ENCODE data around the gene MBD6. TPM values are rescaled to one million over a fixed set of nuclear protein-coding genes. Genes with fewer than 3 reads are reported as not detected.

Gene MBD6
- polyA plus RNA-seq, 1 experiment, result 8.3 TPM

GRCh38 chr12:57525615-57526383, 3.2 kb downstream of the MBD6 start:
- CTCF ChIA-PET, result no interaction called here
- DNase-seq (ENCODE audit: low read depth), result no peak
- Histone ChIP-seq H3K36me3 (ENCODE audit: control insufficient read depth, insufficient read depth, low read length) (peaks cover 36% of the 10 kb centered on the region), H3K27me3 (ENCODE audit: control insufficient read depth, insufficient read depth, low read length) (no peaks in the 10 kb centered on the region), H3K4me3 (ENCODE audit: low read depth, low read length) (no peak overlapping the region)
- POLR2A ChIA-PET, result no interaction called here
- no peak for TF ChIP-seq CTCF (IDR thresholded peaks at IDR 0.05; ENCODE audit: insufficient read depth, low read depth, low read length)

DNA sequence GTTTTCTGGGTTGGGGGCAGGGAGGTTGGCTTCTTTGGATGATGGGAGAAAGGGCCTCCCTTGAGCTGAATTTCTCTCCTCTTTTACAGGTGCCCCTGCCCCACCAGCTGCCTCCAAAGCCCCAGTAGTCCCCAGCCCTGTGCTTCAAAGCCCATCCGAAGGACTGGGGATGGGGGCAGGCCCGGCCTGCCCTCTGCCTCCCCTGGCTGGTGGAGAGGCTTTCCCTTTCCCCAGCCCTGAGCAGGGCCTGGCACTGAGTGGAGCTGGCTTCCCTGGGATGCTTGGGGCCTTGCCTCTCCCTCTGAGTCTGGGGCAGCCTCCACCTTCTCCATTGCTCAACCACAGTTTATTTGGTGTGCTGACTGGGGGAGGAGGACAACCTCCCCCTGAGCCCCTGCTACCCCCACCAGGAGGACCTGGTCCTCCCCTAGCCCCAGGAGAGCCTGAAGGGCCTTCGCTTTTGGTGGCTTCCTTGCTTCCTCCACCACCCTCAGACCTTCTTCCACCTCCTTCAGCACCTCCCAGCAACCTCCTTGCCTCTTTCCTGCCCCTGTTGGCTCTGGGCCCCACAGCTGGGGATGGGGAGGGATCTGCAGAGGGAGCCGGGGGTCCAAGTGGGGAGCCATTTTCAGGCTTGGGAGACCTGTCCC, 4.0 kb downstream of the MBD6 start:
- ChIA-PET POLR2A (no interaction called here), CTCF (no interaction called here)
- DNase-seq (ENCODE audit: low read depth), result no peak
- Histone ChIP-seq H3K4me3 (ENCODE audit: low read depth, low read length) (no peak overlapping the region), H3K27me3 (ENCODE audit: control insufficient read depth, insufficient read depth, low read length) (no peaks in the 10 kb centered on the region), H3K36me3 (ENCODE audit: control insufficient read depth, insufficient read depth, low read length) (peaks cover 36% of the 10 kb centered on the region)
- no peak for TF ChIP-seq CTCF (IDR thresholded peaks at IDR 0.05; ENCODE audit: insufficient read depth, low read depth, low read length)

GRCh38 chr12:57527184-57527583, 4.6 kb downstream of the MBD6 start:
- DNase-seq (ENCODE audit: low read depth), result no peak
- TF ChIP-seq CTCF (IDR thresholded peaks at IDR 0.05; ENCODE audit: insufficient read depth, low read depth, low read length), result no peak
- Histone ChIP-seq H3K27me3 (ENCODE audit: control insufficient read depth, insufficient read depth, low read length) (no peaks in the 10 kb centered on the region), H3K36me3 (ENCODE audit: control insufficient read depth, insufficient read depth, low read length) (peaks cover 41% of the 10 kb centered on the region), H3K4me3 (ENCODE audit: low read depth, low read length) (no peak overlapping the region)
- ChIA-PET POLR2A (no interaction called here), CTCF (interaction anchor here (1.0 kb wide), 1 partner anchor 55 kb away, joined by 3 read pairs; no protein-coding TSS in a partner anchor)

DNA sequence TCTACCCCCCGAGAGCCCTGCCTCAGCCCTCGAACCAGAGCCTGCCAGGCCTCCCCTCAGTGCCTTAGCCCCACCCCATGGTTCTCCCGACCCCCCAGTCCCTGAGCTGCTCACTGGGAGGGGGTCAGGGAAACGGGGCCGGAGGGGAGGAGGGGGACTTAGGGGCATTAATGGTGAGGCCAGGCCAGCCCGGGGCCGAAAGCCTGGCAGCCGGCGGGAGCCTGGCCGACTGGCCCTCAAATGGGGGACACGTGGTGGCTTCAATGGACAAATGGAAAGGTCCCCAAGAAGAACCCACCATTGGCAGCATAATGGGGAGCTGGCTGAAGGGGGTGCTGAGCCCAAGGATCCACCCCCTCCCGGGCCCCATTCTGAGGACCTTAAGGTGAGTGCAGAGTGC, 5.6 kb downstream of the MBD6 start:
- no peak for TF ChIP-seq CTCF (IDR thresholded peaks at IDR 0.05; ENCODE audit: insufficient read depth, low read depth, low read length)
- Histone ChIP-seq H3K36me3 (ENCODE audit: control insufficient read depth, insufficient read depth, low read length) (peaks cover 46% of the 10 kb centered on the region), H3K27me3 (ENCODE audit: control insufficient read depth, insufficient read depth, low read length) (no peaks in the 10 kb centered on the region), H3K4me3 (ENCODE audit: low read depth, low read length) (no peak overlapping the region)
- DNase-seq (ENCODE audit: low read depth), result no peak
- ChIA-PET CTCF (interaction anchor here (1.0 kb wide), 1 partner anchor 54 kb away, joined by 3 read pairs; no protein-coding TSS in a partner anchor), POLR2A (no interaction called here)

DNA sequence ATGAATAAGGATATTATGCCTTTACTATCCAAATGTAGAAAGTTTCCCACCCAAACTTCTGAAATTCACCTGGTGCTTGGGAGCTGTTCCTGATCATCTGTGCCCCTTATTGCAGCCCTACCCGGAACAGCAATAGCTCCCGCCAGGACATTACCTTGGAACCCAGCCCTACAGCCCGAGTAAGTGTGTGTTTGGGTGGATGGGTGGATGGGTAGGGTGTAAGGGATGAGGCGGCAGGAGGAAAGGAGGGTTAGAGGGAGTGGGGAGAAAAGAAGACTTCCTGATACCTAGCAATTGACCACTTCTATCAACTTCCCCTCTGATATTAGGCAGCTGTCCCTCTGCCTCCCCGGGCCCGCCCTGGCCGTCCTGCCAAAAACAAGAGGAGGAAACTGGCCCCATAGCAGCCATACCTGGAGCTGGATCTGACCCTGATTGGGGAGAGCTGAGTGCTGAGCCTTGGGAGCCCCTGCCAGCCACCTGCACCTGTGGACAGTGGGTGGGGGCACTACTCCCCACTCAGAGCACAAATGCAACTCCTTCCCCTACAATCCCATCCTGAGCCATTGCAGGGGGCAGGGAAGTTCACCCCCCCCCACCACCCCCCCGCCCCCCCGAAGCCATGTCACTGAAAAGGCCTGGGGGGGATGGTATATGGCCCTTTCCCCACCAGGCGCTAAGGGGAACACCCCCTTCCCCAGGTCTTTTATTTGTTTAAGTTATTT, 6.4 kb downstream of the MBD6 start:
- H3K36me3 ChIP-seq (ENCODE audit: control insufficient read depth, insufficient read depth, low read length), result peaks cover 50% of the 10 kb centered on the region
- H3K27me3 ChIP-seq (ENCODE audit: control insufficient read depth, insufficient read depth, low read length), result no peaks in the 10 kb centered on the region
- no peak overlapping the region for H3K4me3 ChIP-seq (ENCODE audit: low read depth, low read length)
- ChIA-PET CTCF (interaction anchor here (0.9 kb wide), 1 partner anchor 15 kb away, joined by 3 read pairs; no protein-coding TSS in a partner anchor), POLR2A (no interaction called here)
- no peak for DNase-seq (ENCODE audit: low read depth)
- TF ChIP-seq CTCF (IDR thresholded peaks at IDR 0.05; ENCODE audit: insufficient read depth, low read depth, low read length), result no peak

Data from BJ (cell line).